Progenitor cell of endocrine pancreas (in vitro differentiated cells): Measurements from ENCODE around the gene LMOD3. TPM values are rescaled to one million over a fixed set of nuclear protein-coding genes. Genes with fewer than 3 reads are reported as not detected.

Source experiments
- DNase-seq: peaks from one replicate; pipeline ENCODE4 v3.0.0; 2021; ENCODE audit warnings: low spot score; ENCODE audit not compliant: unreplicated experiment
- H3K27ac Mint-ChIP-seq: 2 replicates; pipeline ENCODE4 v1.8.0; 2021; ENCODE audit warnings: mild to moderate bottlenecking, moderate library complexity, mixed read lengths
- H3K27me3 Mint-ChIP-seq: 2 replicates; pipeline ENCODE4 v1.8.0; 2021; ENCODE audit warnings: mixed read lengths
- H3K36me3 Mint-ChIP-seq: 2 replicates; pipeline ENCODE4 v1.8.0; 2022; ENCODE audit warnings: mixed read lengths; ENCODE audit not compliant: insufficient read depth
- H3K4me1 Mint-ChIP-seq: 2 replicates; pipeline ENCODE4 v1.8.0; 2021; ENCODE audit warnings: low read depth, mixed read lengths
- H3K4me3 Mint-ChIP-seq: 2 replicates; pipeline ENCODE4 v1.8.0; 2021; ENCODE audit warnings: low read depth, mild to moderate bottlenecking, moderate library complexity, mixed read lengths
- H3K9me3 Mint-ChIP-seq: 2 replicates; pipeline ENCODE4 v1.8.0; 2021; ENCODE audit warnings: low read depth, mixed read lengths
- CTCF ChIP-seq: fragments of 200-600 bp; sonication (generic); IDR thresholded peaks from one replicate; pipeline ENCODE4 v1.5.0; 2021; ENCODE audit warnings: antibody characterized with exemption, mild to moderate bottlenecking; ENCODE audit not compliant: unreplicated experiment
- long read RNA-seq: library from polyadenylated mRNA; unstranded; transcript quantifications from one replicate; pipeline ENCODE4 v2.0.0, GENCODE V29; 2020
- total RNA-seq: library from RNA; stranded (reverse); gene quantifications from 2 replicates; pipeline ENCODE4 v1.2.1, GENCODE V29; 2021

The LMOD3 gene
- total RNA-seq, result not detected in 2 replicates
- long read RNA-seq, result 0 reads

GRCh38 chr3:69122403-69122802 lies at the start of gene LMOD3:
LMOD3 (minus strand) TSS chr3:69122595; CDS start chr3:69122386, 209 bp downstream.
- Mint-ChIP-seq H3K27me3 (no peaks in the 10 kb centered on the region), H3K9me3 (no peaks in the 10 kb centered on the region), H3K27ac (no peak within 1 kb of the TSS), H3K4me3 (no peak within 1 kb of the TSS), H3K36me3 (no peaks in the 10 kb centered on the region), H3K4me1 (peaks cover 8% of the 10 kb centered on the region)
- no peak for DNase-seq
- TF ChIP-seq CTCF, result no peak

GRCh38 chr3:69172058-69172457 lies 49.7 kb upstream of the LMOD3 start:
- Mint-ChIP-seq H3K27ac (peak overlapping the region; percentile 30), H3K4me1 (peaks cover 15% of the 10 kb centered on the region), H3K4me3 (no peak overlapping the region), H3K36me3 (peaks cover 27% of the 10 kb centered on the region), H3K27me3 (no peaks in the 10 kb centered on the region), H3K9me3 (no peaks in the 10 kb centered on the region)
- DNase-seq, result no peak
- no peak for TF ChIP-seq CTCF

GRCh38 chr3:69166446-69166845 lies 44.1 kb upstream of the LMOD3 start:
- Mint-ChIP-seq H3K9me3 (no peaks in the 10 kb centered on the region), H3K4me3 (no peak overlapping the region), H3K4me1 (peaks cover 5% of the 10 kb centered on the region), H3K27me3 (no peaks in the 10 kb centered on the region), H3K36me3 (peaks cover 10% of the 10 kb centered on the region), H3K27ac (no peak overlapping the region)
- no peak for TF ChIP-seq CTCF
- no peak for DNase-seq

GRCh38 chr3:69165744-69166143 lies 43.3 kb upstream of the LMOD3 start:
- H3K4me3 Mint-ChIP-seq, result no peak overlapping the region
- no peak for TF ChIP-seq CTCF

GRCh38 chr3:69164296-69164695 lies 41.9 kb upstream of the LMOD3 start:
- no peaks in the 10 kb centered on the region for H3K27me3 Mint-ChIP-seq
- H3K27ac Mint-ChIP-seq, result no peak overlapping the region
- H3K4me1 Mint-ChIP-seq, result peaks cover 5% of the 10 kb centered on the region
- peaks cover 2% of the 10 kb centered on the region for H3K36me3 Mint-ChIP-seq
- H3K4me3 Mint-ChIP-seq, result no peak overlapping the region
- DNase-seq, result no peak
- no peak for TF ChIP-seq CTCF
- no peaks in the 10 kb centered on the region for H3K9me3 Mint-ChIP-seq

More at GRCh38 chr3:69165744-69166143, 43.3 kb upstream of the LMOD3 start:
- Mint-ChIP-seq H3K4me1 (peaks cover 5% of the 10 kb centered on the region), H3K27ac (no peak overlapping the region), H3K27me3 (no peaks in the 10 kb centered on the region), H3K9me3 (no peaks in the 10 kb centered on the region), H3K36me3 (peaks cover 6% of the 10 kb centered on the region)
- no peak for DNase-seq
